Body of pancreas (tissue), 4 donors: ENCODE results near the gene AREL1.

Experiments
- POLR2A ChIP-seq, 3 donors: fragments of 450-650 bp; IDR thresholded peaks; one replicate each; pipeline ENCODE4 v1.6.1; 2016; ENCODE audit warnings: antibody characterized with exemption in 3 of 3, mild to moderate bottlenecking in 2 of 3
- TF ChIP-seq, protein P1 (sequence below), 7 experiments: fragments of 450-650 bp in 4 of 7; fragments of 200-600 bp in 3 of 7; sonication (generic) in 3 of 7; IDR thresholded peaks; one replicate each; pipeline ENCODE4 v1.5.1; 2016 to 2019; ENCODE audit warnings: antibody characterized with exemption in 7 of 7

DNA sequence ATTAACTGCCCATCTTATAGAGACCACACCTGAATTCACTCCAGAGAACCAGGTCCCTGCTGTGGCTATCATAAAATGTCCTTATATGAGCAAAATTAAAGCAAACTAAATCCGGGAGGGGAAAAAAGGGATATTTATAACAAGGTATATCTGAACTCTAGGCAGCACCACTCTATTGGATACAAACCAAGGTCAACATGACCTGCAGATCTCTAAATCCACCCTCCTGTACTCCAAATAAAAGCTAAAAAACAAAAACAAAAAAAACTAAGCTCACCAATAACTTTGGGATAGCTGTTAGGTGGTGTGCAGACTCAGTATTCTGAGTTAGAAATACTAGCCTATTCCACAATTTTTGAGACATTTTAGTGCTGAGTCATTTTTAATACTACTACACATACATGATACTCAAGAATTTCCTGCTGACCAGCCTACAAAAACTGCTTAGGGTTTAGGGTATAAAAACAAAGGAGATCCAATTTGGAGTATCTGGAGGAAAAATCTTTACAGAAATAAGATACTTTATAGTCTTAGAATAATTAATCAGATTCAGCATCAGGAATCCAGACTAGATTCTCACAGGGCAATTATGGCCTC is 54.2 kb downstream of the AREL1 start:
- TF ChIP-seq POLR2A (IDR thresholded peaks at IDR 0.05) = no peak
- TF ChIP-seq, protein P1, sequence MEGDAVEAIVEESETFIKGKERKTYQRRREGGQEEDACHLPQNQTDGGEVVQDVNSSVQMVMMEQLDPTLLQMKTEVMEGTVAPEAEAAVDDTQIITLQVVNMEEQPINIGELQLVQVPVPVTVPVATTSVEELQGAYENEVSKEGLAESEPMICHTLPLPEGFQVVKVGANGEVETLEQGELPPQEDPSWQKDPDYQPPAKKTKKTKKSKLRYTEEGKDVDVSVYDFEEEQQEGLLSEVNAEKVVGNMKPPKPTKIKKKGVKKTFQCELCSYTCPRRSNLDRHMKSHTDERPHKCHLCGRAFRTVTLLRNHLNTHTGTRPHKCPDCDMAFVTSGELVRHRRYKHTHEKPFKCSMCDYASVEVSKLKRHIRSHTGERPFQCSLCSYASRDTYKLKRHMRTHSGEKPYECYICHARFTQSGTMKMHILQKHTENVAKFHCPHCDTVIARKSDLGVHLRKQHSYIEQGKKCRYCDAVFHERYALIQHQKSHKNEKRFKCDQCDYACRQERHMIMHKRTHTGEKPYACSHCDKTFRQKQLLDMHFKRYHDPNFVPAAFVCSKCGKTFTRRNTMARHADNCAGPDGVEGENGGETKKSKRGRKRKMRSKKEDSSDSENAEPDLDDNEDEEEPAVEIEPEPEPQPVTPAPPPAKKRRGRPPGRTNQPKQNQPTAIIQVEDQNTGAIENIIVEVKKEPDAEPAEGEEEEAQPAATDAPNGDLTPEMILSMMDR (IDR thresholded peaks at IDR 0.05) = no peak
